A549 (cell line): ENCODE measurements around the gene DPP10. TPM values are rescaled to one million over a fixed set of nuclear protein-coding genes. Genes with fewer than 3 reads are reported as not detected.

Source experiments
- ATAC-seq, 2 experiments: fragments of 200-7000 bp in 1 of 2; fragments of >200 bp in 1 of 2; cut with Nextera tagmentation in 1 of 2; cut with Tn5 transposase in 1 of 2; 3 replicates each; pipeline versions ENCODE4 v1.8.0 to v1.9.1; 2018 to 2020; ENCODE audit warnings: mild to moderate bottlenecking in 1 of 2, moderate library complexity in 1 of 2
- CTCF ChIA-PET: fragments of 300-600 bp; sonication (Branson Sonifier 250); formaldehyde crosslinking; extraction: SDS; loops from one replicate; lab custom pipeline; 2021; ENCODE audit warnings: antibody characterized with exemption, inconsistent platforms; lab: Yijun Ruan, JAX
- POLR2A ChIA-PET: fragments of 350-600 bp; formaldehyde crosslinking; extraction: SDS; loops from one replicate; lab custom pipeline; 2021; ENCODE audit warnings: antibody characterized with exemption, inconsistent platforms; lab: Yijun Ruan, JAX
- DNase-seq, 2 experiments: peaks; one replicate each; pipeline versions ENCODE4 v3.0.0 to v3.0.0-alpha.2; 2011 to 2016; ENCODE audit warnings: low read depth in 1 of 2, low spot score in 1 of 2
- FAIRE-seq: peaks from 2 replicates; lab custom pipeline; 2011; peaks lifted over from hg19 to GRCh38; lab: Jason Lieb, UNC
- H3K27ac ChIP-seq, 2 experiments: fragments of >200 bp; sonication (Bioruptor Twin); formaldehyde crosslinking; 3 replicates each; pipeline ENCODE4 v1.5.1; 2016 to 2017
- H3K4me1 ChIP-seq: fragments of >200 bp; sonication (Bioruptor Twin); formaldehyde crosslinking; 3 replicates; pipeline ENCODE4 v1.6.1; 2016
- H3K4me2 ChIP-seq: fragments of >200 bp; sonication (Bioruptor Twin); formaldehyde crosslinking; 3 replicates; pipeline ENCODE4 v1.6.1; 2016
- H3K4me3 ChIP-seq: fragments of >200 bp; sonication (Bioruptor Twin); formaldehyde crosslinking; 3 replicates; pipeline ENCODE4 v1.5.1; 2016
- H3K9me3 ChIP-seq: fragments of >200 bp; sonication (Bioruptor Twin); formaldehyde crosslinking; 3 replicates; pipeline ENCODE4 v1.6.1; 2016
- BHLHE40 ChIP-seq: IDR thresholded peaks from 2 replicates; pipeline ENCODE4 v1.6.1; 2012; ENCODE audit warnings: low read depth, low read length, inconsistent platforms
- CBX2 ChIP-seq: fragments of 200-600 bp; sonication (generic); IDR thresholded peaks from 2 replicates; pipeline ENCODE4 v1.6.1; 2016; ENCODE audit warnings: low read depth, mild to moderate bottlenecking, borderline replicate concordance
- CEBPB ChIP-seq, 2 experiments: fragments of >200 bp in 1 of 2; sonication (Bioruptor Twin) in 1 of 2; formaldehyde crosslinking in 1 of 2; IDR thresholded peaks; 2 replicates each; pipeline ENCODE4 v1.6.1; 2012 to 2016
- CHD4 ChIP-seq: fragments of 200-600 bp; sonication (generic); IDR thresholded peaks from 2 replicates; pipeline ENCODE4 v1.6.1; 2016; ENCODE audit warnings: antibody characterized with exemption, mild to moderate bottlenecking, borderline replicate concordance
- ESRRA ChIP-seq: fragments of 150-350 bp; IDR thresholded peaks from 2 replicates; pipeline ENCODE4 v1.6.1; 2014; ENCODE audit warnings: mild to moderate bottlenecking, low read length, borderline replicate concordance
- FOSB ChIP-seq: fragments of 250-450 bp; sonication (Bioruptor Pico); IDR thresholded peaks from 2 replicates; pipeline ENCODE4 v1.5.0; 2020; ENCODE audit warnings: mild to moderate bottlenecking, moderate library complexity
- GATA3 ChIP-seq: IDR thresholded peaks from 2 replicates; pipeline ENCODE4 v1.6.1; 2012; ENCODE audit warnings: borderline replicate concordance
- HEYL ChIP-seq: fragments of 250-450 bp; sonication (Bioruptor Pico); IDR thresholded peaks from 2 replicates; pipeline ENCODE4 v1.8.0; 2021; ENCODE audit warnings: mild to moderate bottlenecking, moderate library complexity
- HOXB13 ChIP-seq: fragments of 250-450 bp; sonication (Bioruptor Pico); IDR thresholded peaks from 2 replicates; pipeline ENCODE4 v1.5.0; 2020; ENCODE audit warnings: low read depth, mild to moderate bottlenecking, moderate library complexity
- JUNB ChIP-seq: fragments of >200 bp; sonication (Bioruptor Twin); formaldehyde crosslinking; IDR thresholded peaks from 2 replicates; pipeline ENCODE4 v1.6.1; 2016
- KDM5A ChIP-seq: fragments of 200-600 bp; sonication (generic); IDR thresholded peaks from 2 replicates; pipeline ENCODE4 v1.6.1; 2016; ENCODE audit warnings: antibody characterized with exemption, mild to moderate bottlenecking
- MYC ChIP-seq: IDR thresholded peaks from 2 replicates; pipeline ENCODE4 v1.6.1; 2012; ENCODE audit warnings: mild to moderate bottlenecking, inconsistent platforms, low read length, improper control_type of control experiment, borderline replicate concordance
- NFE2L2 ChIP-seq: fragments of 150-350 bp; conservative IDR thresholded peaks from 2 replicates; pipeline ENCODE4 v1.6.1; 2014; ENCODE audit warnings: low read length
- NPAS2 ChIP-seq: fragments of 250-450 bp; sonication (Bioruptor Pico); IDR thresholded peaks from 2 replicates; pipeline ENCODE4 v1.8.0; 2022; ENCODE audit warnings: mild to moderate bottlenecking, moderate library complexity, borderline replicate concordance
- NR3C1 ChIP-seq: fragments of >200 bp; sonication (Bioruptor Twin); formaldehyde crosslinking; IDR thresholded peaks from 3 replicates; pipeline ENCODE4 v1.6.1; 2017
- POLR2AphosphoS2 ChIP-seq: conservative IDR thresholded peaks from 2 replicates; pipeline ENCODE4 v1.6.1; 2012; ENCODE audit warnings: low read length, improper control_type of control experiment, inconsistent platforms
- RAD21 ChIP-seq, 2 experiments: fragments of >200 bp in 1 of 2; sonication (Bioruptor Twin) in 1 of 2; formaldehyde crosslinking in 1 of 2; IDR thresholded peaks in 1 of 2; conservative IDR thresholded peaks in 1 of 2; 2 replicates in 1 of 2; 3 replicates in 1 of 2; pipeline ENCODE4 v1.6.1; 2012 to 2018; ENCODE audit warnings: inconsistent platforms in 1 of 2
- RFX5 ChIP-seq: fragments of 450-650 bp; IDR thresholded peaks from 2 replicates; pipeline ENCODE4 v1.7.1; 2014; ENCODE audit warnings: antibody characterized with exemption, mild to moderate bottlenecking, moderate library complexity
- RNF2 ChIP-seq: fragments of 200-600 bp; sonication (generic); IDR thresholded peaks from 2 replicates; pipeline ENCODE4 v1.6.1; 2016; ENCODE audit warnings: low read depth, mild to moderate bottlenecking, antibody characterized with exemption, moderate library complexity, borderline replicate concordance
- SREBF2 ChIP-seq: fragments of 450-650 bp; IDR thresholded peaks from 2 replicates; pipeline ENCODE4 v1.6.1; 2014; ENCODE audit warnings: mild to moderate bottlenecking, moderate library complexity
- ZSCAN20 ChIP-seq: fragments of 250-450 bp; sonication (Bioruptor Pico); IDR thresholded peaks from 2 replicates; pipeline ENCODE4 v1.8.0; 2022; ENCODE audit warnings: mild to moderate bottlenecking, moderate library complexity
- WGBS: methylation state at CpG from one replicate; pipeline ENCODE4 v1.1.6; 2017; ENCODE audit errors: missing lambda C conversion rate; 5-methylcytosine and 5-hydroxymethylcytosine counted together
- polyA plus RNA-seq, 4 experiments: library from polyadenylated mRNA; depleted of rRNA in 3 of 4; stranded (reverse); fragments of >200 nt; fragmentation: RNase III in 1 of 4; extraction: RNeasy Plus Mini Kit Qiagen cat#74134 plus additional on column Dnase treatment in 1 of 4; gene quantifications; 2 replicates in 3 of 4; 3 replicates in 1 of 4; pipeline ENCODE4 v1.2.3, GENCODE V29; 2011 to 2017
- TF ChIP-seq, protein P1 (sequence below): fragments of >200 bp; sonication (Bioruptor Twin); formaldehyde crosslinking; IDR thresholded peaks from 3 replicates; pipeline ENCODE4 v1.5.1; 2016
- TF ChIP-seq, protein P2 (sequence below): IDR thresholded peaks from 2 replicates; pipeline ENCODE4 v1.6.1; 2012; ENCODE audit warnings: low read depth, borderline replicate concordance
- TF ChIP-seq, protein P3 (sequence below): IDR thresholded peaks from 2 replicates; pipeline ENCODE4 v1.6.1; 2012
- TF ChIP-seq, protein P4 (sequence below): fragments of >200 bp; sonication (Bioruptor Twin); formaldehyde crosslinking; IDR thresholded peaks from 3 replicates; pipeline ENCODE4 v1.6.1; 2016

The DPP10 gene
- polyA plus RNA-seq, 2 of the 4 experiments (the other 2 are of a cell fraction), result not detected

DNA sequence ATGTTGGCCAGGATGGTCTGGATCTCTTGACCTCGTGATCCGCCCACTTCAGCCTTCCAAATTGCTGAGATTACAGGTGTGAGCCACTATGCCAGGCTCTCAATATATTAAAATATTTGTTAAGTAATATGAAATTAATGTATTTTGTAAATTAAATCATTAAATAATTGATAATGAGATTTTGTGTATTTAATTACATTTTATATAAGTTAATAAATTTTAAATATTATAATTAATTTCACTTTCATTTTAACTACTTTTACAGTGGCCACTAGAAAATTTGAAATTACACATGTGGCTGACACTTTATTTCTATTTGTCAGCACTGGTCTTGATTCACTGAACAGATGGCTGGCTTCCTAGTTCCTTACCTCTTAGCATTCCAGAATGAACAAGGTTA is 102.6 kb downstream of the DPP10 start:
- 36% methylated on average over 2 of the region's 2 CpGs for whole genome bisulfite sequencing
- no peak overlapping the region for H3K4me2 ChIP-seq
- H3K9me3 ChIP-seq, result no peaks in the 10 kb centered on the region
- no peak for ATAC-seq
- no peaks in the 10 kb centered on the region for H3K4me1 ChIP-seq
- no peak for DNase-seq
- FAIRE-seq, result no peak
- no peak overlapping the region for H3K4me3 ChIP-seq
- POLR2A ChIA-PET, result no interaction called here
- no peak overlapping the region for H3K27ac ChIP-seq
- no peak for TF ChIP-seq RAD21 (conservative IDR thresholded peaks at IDR 0.05 in 1 of 2, IDR thresholded peaks at IDR 0.05 in 1 of 2)
- no peak for TF ChIP-seq NR3C1
- TF ChIP-seq, protein P1, sequence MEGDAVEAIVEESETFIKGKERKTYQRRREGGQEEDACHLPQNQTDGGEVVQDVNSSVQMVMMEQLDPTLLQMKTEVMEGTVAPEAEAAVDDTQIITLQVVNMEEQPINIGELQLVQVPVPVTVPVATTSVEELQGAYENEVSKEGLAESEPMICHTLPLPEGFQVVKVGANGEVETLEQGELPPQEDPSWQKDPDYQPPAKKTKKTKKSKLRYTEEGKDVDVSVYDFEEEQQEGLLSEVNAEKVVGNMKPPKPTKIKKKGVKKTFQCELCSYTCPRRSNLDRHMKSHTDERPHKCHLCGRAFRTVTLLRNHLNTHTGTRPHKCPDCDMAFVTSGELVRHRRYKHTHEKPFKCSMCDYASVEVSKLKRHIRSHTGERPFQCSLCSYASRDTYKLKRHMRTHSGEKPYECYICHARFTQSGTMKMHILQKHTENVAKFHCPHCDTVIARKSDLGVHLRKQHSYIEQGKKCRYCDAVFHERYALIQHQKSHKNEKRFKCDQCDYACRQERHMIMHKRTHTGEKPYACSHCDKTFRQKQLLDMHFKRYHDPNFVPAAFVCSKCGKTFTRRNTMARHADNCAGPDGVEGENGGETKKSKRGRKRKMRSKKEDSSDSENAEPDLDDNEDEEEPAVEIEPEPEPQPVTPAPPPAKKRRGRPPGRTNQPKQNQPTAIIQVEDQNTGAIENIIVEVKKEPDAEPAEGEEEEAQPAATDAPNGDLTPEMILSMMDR, result no peak
- TF ChIP-seq RNF2, result no peak
- TF ChIP-seq RFX5, result no peak
- TF ChIP-seq, protein P2, sequence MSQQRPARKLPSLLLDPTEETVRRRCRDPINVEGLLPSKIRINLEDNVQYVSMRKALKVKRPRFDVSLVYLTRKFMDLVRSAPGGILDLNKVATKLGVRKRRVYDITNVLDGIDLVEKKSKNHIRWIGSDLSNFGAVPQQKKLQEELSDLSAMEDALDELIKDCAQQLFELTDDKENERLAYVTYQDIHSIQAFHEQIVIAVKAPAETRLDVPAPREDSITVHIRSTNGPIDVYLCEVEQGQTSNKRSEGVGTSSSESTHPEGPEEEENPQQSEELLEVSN, result no peak
- TF ChIP-seq NPAS2 (CRISPR knock-in tag), result no peak
- TF ChIP-seq CBX2, result no peak
- no peak for TF ChIP-seq JUNB
- TF ChIP-seq CHD4, result no peak
- no peak for TF ChIP-seq ESRRA
- no peak for TF ChIP-seq NFE2L2
- TF ChIP-seq, protein P3, sequence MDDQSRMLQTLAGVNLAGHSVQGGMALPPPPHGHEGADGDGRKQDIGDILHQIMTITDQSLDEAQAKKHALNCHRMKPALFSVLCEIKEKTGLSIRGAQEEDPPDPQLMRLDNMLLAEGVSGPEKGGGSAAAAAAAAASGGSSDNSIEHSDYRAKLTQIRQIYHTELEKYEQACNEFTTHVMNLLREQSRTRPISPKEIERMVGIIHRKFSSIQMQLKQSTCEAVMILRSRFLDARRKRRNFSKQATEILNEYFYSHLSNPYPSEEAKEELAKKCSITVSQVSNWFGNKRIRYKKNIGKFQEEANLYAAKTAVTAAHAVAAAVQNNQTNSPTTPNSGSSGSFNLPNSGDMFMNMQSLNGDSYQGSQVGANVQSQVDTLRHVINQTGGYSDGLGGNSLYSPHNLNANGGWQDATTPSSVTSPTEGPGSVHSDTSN, result no peak
- no peak for TF ChIP-seq BHLHE40
- no peak for TF ChIP-seq GATA3
- no peak for TF ChIP-seq CEBPB (IDR thresholded peaks at IDR 0.05)
- TF ChIP-seq HOXB13, result no peak
- TF ChIP-seq, all 56 proteins: peak for 0
- CTCF ChIA-PET, result no interaction called here

DNA sequence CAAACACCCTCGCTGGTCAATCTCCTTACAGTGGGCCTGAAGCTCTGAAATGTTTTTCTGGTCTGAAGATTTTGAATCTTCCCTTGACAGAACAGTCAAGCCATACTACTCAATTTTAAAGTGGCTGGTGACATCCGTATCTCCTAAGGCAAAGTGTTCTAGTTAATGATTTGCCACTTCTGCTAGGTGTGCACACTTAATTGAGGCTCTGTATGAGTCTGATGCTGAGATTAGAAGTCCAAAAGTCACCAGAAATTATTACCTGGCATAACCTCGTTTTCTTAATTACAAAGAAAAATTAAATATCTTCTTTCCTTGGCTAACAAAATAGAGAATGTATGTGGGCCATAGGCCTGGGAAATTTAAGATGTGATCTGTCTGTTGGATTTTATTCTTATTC is 104.1 kb downstream of the DPP10 start:
- Histone ChIP-seq H3K9me3 (no peaks in the 10 kb centered on the region), H3K4me2 (no peak overlapping the region), H3K4me3 (no peak overlapping the region), H3K4me1 (no peaks in the 10 kb centered on the region), H3K27ac (no peak overlapping the region)
- FAIRE-seq (no peak), DNase-seq (no peak), ATAC-seq (no peak)
- CTCF ChIA-PET, result no interaction called here
- no peak for TF ChIP-seq SREBF2
- WGBS, result 4% methylated on average over 3 of the region's 3 CpGs
- POLR2A ChIA-PET, result no interaction called here

DNA sequence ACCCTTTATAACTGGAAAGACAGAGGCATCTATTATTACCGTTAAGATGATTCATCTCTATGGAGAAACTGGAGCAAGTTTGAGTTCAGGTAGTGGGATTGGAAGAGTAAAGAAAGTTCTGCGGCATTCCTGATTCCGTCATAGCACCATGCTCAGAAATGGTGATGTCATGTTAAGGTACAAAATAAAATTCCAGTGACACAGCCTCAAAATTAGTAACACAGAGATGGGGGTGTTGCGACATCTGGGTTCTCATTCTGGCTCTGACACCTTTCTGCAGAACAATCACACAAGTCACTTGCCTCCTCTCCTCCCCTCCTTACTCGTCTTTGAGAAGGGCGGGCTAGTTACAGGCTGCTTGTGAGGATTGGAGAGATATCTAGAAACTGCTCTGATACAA is 105.7 kb downstream of the DPP10 start:
- 30% methylated on average over 6 of the region's 6 CpGs for WGBS
- Histone ChIP-seq H3K4me2 (no peak overlapping the region), H3K27ac (no peak overlapping the region), H3K9me3 (no peaks in the 10 kb centered on the region)
- no peak for DNase-seq
- POLR2A ChIA-PET, result no interaction called here
- no peak for FAIRE-seq
- no peak for TF ChIP-seq POLR2AphosphoS2
- no peak for TF ChIP-seq NPAS2 (CRISPR knock-in tag)
- no peak for TF ChIP-seq RAD21 (conservative IDR thresholded peaks at IDR 0.05 in 1 of 2, IDR thresholded peaks at IDR 0.05 in 1 of 2)
- TF ChIP-seq FOSB (CRISPR knock-in tag), result no peak
- TF ChIP-seq CBX2, result no peak
- TF ChIP-seq ZSCAN20 (CRISPR knock-in tag), result no peak
- no peak for TF ChIP-seq BHLHE40
- no peak for TF ChIP-seq HEYL (CRISPR knock-in tag)
- no peak for TF ChIP-seq MYC
- TF ChIP-seq, protein P4, sequence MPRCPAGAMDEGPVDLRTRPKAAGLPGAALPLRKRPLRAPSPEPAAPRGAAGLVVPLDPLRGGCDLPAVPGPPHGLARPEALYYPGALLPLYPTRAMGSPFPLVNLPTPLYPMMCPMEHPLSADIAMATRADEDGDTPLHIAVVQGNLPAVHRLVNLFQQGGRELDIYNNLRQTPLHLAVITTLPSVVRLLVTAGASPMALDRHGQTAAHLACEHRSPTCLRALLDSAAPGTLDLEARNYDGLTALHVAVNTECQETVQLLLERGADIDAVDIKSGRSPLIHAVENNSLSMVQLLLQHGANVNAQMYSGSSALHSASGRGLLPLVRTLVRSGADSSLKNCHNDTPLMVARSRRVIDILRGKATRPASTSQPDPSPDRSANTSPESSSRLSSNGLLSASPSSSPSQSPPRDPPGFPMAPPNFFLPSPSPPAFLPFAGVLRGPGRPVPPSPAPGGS, result no peak
- no peak for TF ChIP-seq KDM5A
- no peak for TF ChIP-seq GATA3
- TF ChIP-seq, all 56 proteins: peak for 0
- no peak for ATAC-seq
- Histone ChIP-seq H3K4me3 (no peak overlapping the region), H3K4me1 (no peaks in the 10 kb centered on the region)
- CTCF ChIA-PET, result no interaction called here
